Activated naive CD4-positive, alpha-beta T cell treated with anti-CD3 and anti-CD28 coated beads, Interleukin-2, amount 50 U/mL, for 24 hours (primary cell): ENCODE data around the gene TRIM44.

Source experiments
- H3K27ac Mint-ChIP-seq: one replicate; pipeline ENCODE4 v1.8.0; 2021; ENCODE audit warnings: mild to moderate bottlenecking, mixed read lengths
- H3K27me3 Mint-ChIP-seq: one replicate; pipeline ENCODE4 v1.8.0; 2021; ENCODE audit warnings: mixed read lengths
- H3K36me3 Mint-ChIP-seq: one replicate; pipeline ENCODE4 v1.8.0; 2021; ENCODE audit warnings: mixed read lengths
- H3K4me1 Mint-ChIP-seq: one replicate; pipeline ENCODE4 v1.8.0; 2021; ENCODE audit warnings: mixed read lengths
- H3K4me3 Mint-ChIP-seq: one replicate; pipeline ENCODE4 v1.8.0; 2021; ENCODE audit warnings: mild to moderate bottlenecking, mixed read lengths
- H3K9me3 Mint-ChIP-seq: one replicate; pipeline ENCODE4 v1.8.0; 2021; ENCODE audit warnings: mixed read lengths

TRIM44 gene

GRCh38 chr11:35792148-35792845 lies 129.7 kb downstream of the TRIM44 start:
- Mint-ChIP-seq H3K27me3 (no peaks in the 10 kb centered on the region), H3K4me3 (no peak overlapping the region), H3K27ac (no peak overlapping the region), H3K9me3 (no peaks in the 10 kb centered on the region), H3K36me3 (peaks cover 17% of the 10 kb centered on the region), H3K4me1 (peaks cover 50% of the 10 kb centered on the region)

GRCh38 chr11:35792846-35793192 lies 130.2 kb downstream of the TRIM44 start:
- Mint-ChIP-seq H3K9me3 (no peaks in the 10 kb centered on the region), H3K27me3 (no peaks in the 10 kb centered on the region), H3K4me3 (no peak overlapping the region), H3K27ac (no peak overlapping the region), H3K4me1 (peaks cover 51% of the 10 kb centered on the region), H3K36me3 (peaks cover 17% of the 10 kb centered on the region)

GRCh38 chr11:35794333-35794732 lies 131.8 kb downstream of the TRIM44 start:
- H3K4me1 Mint-ChIP-seq, result peaks cover 49% of the 10 kb centered on the region

GRCh38 chr11:35794850-35795249 lies 132.3 kb downstream of the TRIM44 start:
- Mint-ChIP-seq H3K9me3 (no peaks in the 10 kb centered on the region), H3K36me3 (peaks cover 25% of the 10 kb centered on the region), H3K27me3 (no peaks in the 10 kb centered on the region), H3K4me1 (peaks cover 54% of the 10 kb centered on the region), H3K4me3 (no peak overlapping the region), H3K27ac (no peak overlapping the region)

More at GRCh38 chr11:35794333-35794732, 131.8 kb downstream of the TRIM44 start:
- no peak overlapping the region for H3K4me3 Mint-ChIP-seq
- H3K27me3 Mint-ChIP-seq, result no peaks in the 10 kb centered on the region
- no peaks in the 10 kb centered on the region for H3K9me3 Mint-ChIP-seq
- no peak overlapping the region for H3K27ac Mint-ChIP-seq
- H3K36me3 Mint-ChIP-seq, result peaks cover 21% of the 10 kb centered on the region

- Mint-ChIP-seq H3K9me3 (no peaks in the 10 kb centered on the region), H3K36me3 (peaks cover 22% of the 10 kb centered on the region), H3K27ac (no peak overlapping the region), H3K27me3 (no peaks in the 10 kb centered on the region), H3K4me3 (no peak overlapping the region), H3K4me1 (peaks cover 57% of the 10 kb centered on the region)
Observed at GRCh38 chr11:35796562-35796961, 134.0 kb downstream of the TRIM44 start.

- Mint-ChIP-seq H3K36me3 (peaks cover 19% of the 10 kb centered on the region), H3K27me3 (no peaks in the 10 kb centered on the region), H3K4me1 (peaks cover 46% of the 10 kb centered on the region), H3K27ac (no peak overlapping the region), H3K4me3 (no peak overlapping the region), H3K9me3 (no peaks in the 10 kb centered on the region)
Observed at GRCh38 chr11:35798423-35798822, 135.8 kb downstream of the TRIM44 start.

- Mint-ChIP-seq H3K27me3 (no peaks in the 10 kb centered on the region), H3K27ac (no peak overlapping the region), H3K4me3 (no peak overlapping the region), H3K4me1 (peaks cover 46% of the 10 kb centered on the region), H3K9me3 (no peaks in the 10 kb centered on the region), H3K36me3 (peaks cover 19% of the 10 kb centered on the region)
Observed at GRCh38 chr11:35798983-35799382, 136.4 kb downstream of the TRIM44 start.

- Mint-ChIP-seq H3K27me3 (no peaks in the 10 kb centered on the region), H3K4me3 (no peak overlapping the region), H3K27ac (no peak overlapping the region), H3K36me3 (peaks cover 19% of the 10 kb centered on the region), H3K4me1 (peaks cover 42% of the 10 kb centered on the region), H3K9me3 (no peaks in the 10 kb centered on the region)
Observed at GRCh38 chr11:35799655-35800054, 137.1 kb downstream of the TRIM44 start.

- peaks cover 14% of the 10 kb centered on the region for H3K36me3 Mint-ChIP-seq
- H3K27ac Mint-ChIP-seq, result no peak overlapping the region
- no peaks in the 10 kb centered on the region for H3K9me3 Mint-ChIP-seq
- peaks cover 33% of the 10 kb centered on the region for H3K4me1 Mint-ChIP-seq
- no peaks in the 10 kb centered on the region for H3K27me3 Mint-ChIP-seq
- H3K4me3 Mint-ChIP-seq, result no peak overlapping the region
Observed at GRCh38 chr11:35800970-35801953, 138.7 kb downstream of the TRIM44 start.

GRCh38 chr11:35802221-35802620 lies 139.6 kb downstream of the TRIM44 start:
- no peak overlapping the region for H3K27ac Mint-ChIP-seq
- peaks cover 15% of the 10 kb centered on the region for H3K36me3 Mint-ChIP-seq

GRCh38 chr11:35802672-35803071 lies 140.1 kb downstream of the TRIM44 start:
- Mint-ChIP-seq H3K36me3 (peaks cover 18% of the 10 kb centered on the region), H3K27me3 (no peaks in the 10 kb centered on the region), H3K4me3 (no peak overlapping the region), H3K4me1 (peaks cover 21% of the 10 kb centered on the region), H3K9me3 (no peaks in the 10 kb centered on the region), H3K27ac (no peak overlapping the region)

More at GRCh38 chr11:35802221-35802620, 139.6 kb downstream of the TRIM44 start:
- H3K27me3 Mint-ChIP-seq, result no peaks in the 10 kb centered on the region
- peaks cover 24% of the 10 kb centered on the region for H3K4me1 Mint-ChIP-seq
- H3K9me3 Mint-ChIP-seq, result no peaks in the 10 kb centered on the region
- no peak overlapping the region for H3K4me3 Mint-ChIP-seq

- no peak overlapping the region for H3K4me3 Mint-ChIP-seq
- H3K27me3 Mint-ChIP-seq, result no peaks in the 10 kb centered on the region
- H3K4me1 Mint-ChIP-seq, result peaks cover 17% of the 10 kb centered on the region
- no peak overlapping the region for H3K27ac Mint-ChIP-seq
- no peaks in the 10 kb centered on the region for H3K9me3 Mint-ChIP-seq
- peaks cover 16% of the 10 kb centered on the region for H3K36me3 Mint-ChIP-seq
Observed at GRCh38 chr11:35803115-35803514, 140.5 kb downstream of the TRIM44 start.

GRCh38 chr11:35804451-35805040 lies 142.0 kb downstream of the TRIM44 start:
- Mint-ChIP-seq H3K27me3 (no peaks in the 10 kb centered on the region), H3K4me1 (peaks cover 8% of the 10 kb centered on the region), H3K36me3 (peaks cover 18% of the 10 kb centered on the region), H3K27ac (no peak overlapping the region), H3K4me3 (no peak overlapping the region), H3K9me3 (no peaks in the 10 kb centered on the region)

GRCh38 chr11:35809561-35809960 lies 147.0 kb downstream of the TRIM44 start:
- no peaks in the 10 kb centered on the region for H3K27me3 Mint-ChIP-seq
- H3K27ac Mint-ChIP-seq, result no peak overlapping the region
- no peak overlapping the region for H3K4me3 Mint-ChIP-seq
- H3K9me3 Mint-ChIP-seq, result no peaks in the 10 kb centered on the region
- H3K36me3 Mint-ChIP-seq, result peaks cover 20% of the 10 kb centered on the region
- H3K4me1 Mint-ChIP-seq, result no peaks in the 10 kb centered on the region

GRCh38 chr11:35810045-35810645 lies 147.6 kb downstream of the TRIM44 start:
- H3K36me3 Mint-ChIP-seq, result peaks cover 21% of the 10 kb centered on the region
- no peak overlapping the region for H3K27ac Mint-ChIP-seq

More at GRCh38 chr11:35810045-35810645, 147.6 kb downstream of the TRIM44 start:
- Mint-ChIP-seq H3K27me3 (no peaks in the 10 kb centered on the region), H3K9me3 (no peaks in the 10 kb centered on the region), H3K4me3 (no peak overlapping the region), H3K4me1 (no peaks in the 10 kb centered on the region)
